HepG2 (cell line): ENCODE data around the gene PRM3. TPM values are rescaled to one million over a fixed set of nuclear protein-coding genes. Genes with fewer than 3 reads are reported as not detected.

ENCODE experiments used
- BHLHE40 ChIP-seq: IDR thresholded peaks from 2 replicates; pipeline ENCODE4 v1.6.1; 2011; ENCODE audit warnings: low read length, improper control_type of control experiment
- EP300 ChIP-seq, 3 experiments: sonication (generic) in 1 of 3; formaldehyde crosslinking in 1 of 3; IDR thresholded peaks; 2 replicates each; pipeline versions ENCODE4 v1.5.1 to v1.6.1; 2011 to 2020; ENCODE audit warnings: low read depth in 2 of 3, low read length in 2 of 3, borderline replicate concordance in 1 of 3, improper control_type of control experiment in 1 of 3, mild to moderate bottlenecking in 1 of 3, missing genetic modification reagents in 1 of 3, moderate library complexity in 1 of 3
- FIP1L1 ChIP-seq: fragments of 200-400 bp; formaldehyde crosslinking; IDR thresholded peaks from 2 replicates; pipeline ENCODE4 v1.6.1; 2018; ENCODE audit warnings: low read depth, mild to moderate bottlenecking, low read length, moderate library complexity, borderline replicate concordance; ENCODE audit not compliant: insufficient read depth
- FOXA3 ChIP-seq: IDR thresholded peaks from 2 replicates; pipeline ENCODE4 v1.6.1; 2016; ENCODE audit warnings: missing genetic modification reagents, missing compliant biosample characterization
- MAFG ChIP-seq: sonication (generic); formaldehyde crosslinking; IDR thresholded peaks from 2 replicates; pipeline ENCODE4 v1.5.1; 2020; ENCODE audit warnings: mild to moderate bottlenecking, missing genetic modification reagents
- NCOR1 ChIP-seq: fragments of 200-600 bp; sonication (generic); IDR thresholded peaks from 2 replicates; pipeline ENCODE4 v1.7.0; 2017; ENCODE audit warnings: antibody characterized with exemption, low read length, borderline replicate concordance
- POGZ ChIP-seq: sonication (generic); formaldehyde crosslinking; IDR thresholded peaks from 2 replicates; pipeline ENCODE4 v1.4.0; 2020; ENCODE audit warnings: mild to moderate bottlenecking, missing genetic modification reagents
- SAP130 ChIP-seq: IDR thresholded peaks from 2 replicates; pipeline ENCODE4 v1.6.1; 2016; ENCODE audit warnings: low read depth
- TBP ChIP-seq: sonication (generic); formaldehyde crosslinking; IDR thresholded peaks from 2 replicates; pipeline ENCODE4 v1.5.0; 2020; ENCODE audit warnings: missing genetic modification reagents
- U2AF2 ChIP-seq: fragments of 200-400 bp; formaldehyde crosslinking; IDR thresholded peaks from 2 replicates; pipeline ENCODE4 v1.6.1; 2017; ENCODE audit warnings: low read depth, mild to moderate bottlenecking, low read length
- ZC3H13 ChIP-seq: sonication (generic); formaldehyde crosslinking; IDR thresholded peaks from 2 replicates; pipeline ENCODE4 v1.8.1; 2023; ENCODE audit warnings: mild to moderate bottlenecking, missing genetic modification reagents, moderate library complexity
- ZIK1 ChIP-seq: sonication (generic); formaldehyde crosslinking; IDR thresholded peaks from 2 replicates; pipeline ENCODE4 v1.5.0; 2020; ENCODE audit warnings: mild to moderate bottlenecking, low read depth, missing genetic modification reagents, borderline replicate concordance
- ZNF20 ChIP-seq: sonication (generic); formaldehyde crosslinking; IDR thresholded peaks from 2 replicates; pipeline ENCODE4 v1.4.0; 2020; ENCODE audit warnings: mild to moderate bottlenecking, moderate library complexity, missing genetic modification reagents
- ZNF230 ChIP-seq: sonication (generic); formaldehyde crosslinking; IDR thresholded peaks from 2 replicates; pipeline ENCODE4 v1.4.0; 2020; ENCODE audit warnings: mild to moderate bottlenecking, missing genetic modification reagents
- ZNF256 ChIP-seq: sonication (generic); formaldehyde crosslinking; conservative IDR thresholded peaks from 2 replicates; pipeline ENCODE4 v1.4.0; 2020; ENCODE audit warnings: missing genetic modification reagents
- ZNF282 ChIP-seq: fragments of 450-650 bp; IDR thresholded peaks from 2 replicates; pipeline ENCODE4 v1.6.1; 2018; ENCODE audit not compliant: partially characterized antibody
- ZNF292 ChIP-seq: sonication (generic); formaldehyde crosslinking; IDR thresholded peaks from 2 replicates; pipeline ENCODE4 v1.8.1; 2022; ENCODE audit warnings: mild to moderate bottlenecking, low read depth, missing genetic modification reagents, borderline replicate concordance
- ZNF546 ChIP-seq: sonication (generic); formaldehyde crosslinking; conservative IDR thresholded peaks from 2 replicates; pipeline ENCODE4 v1.8.1; 2023; ENCODE audit warnings: mild to moderate bottlenecking, missing genetic modification reagents
- ZNF556 ChIP-seq: sonication (generic); formaldehyde crosslinking; IDR thresholded peaks from 2 replicates; pipeline ENCODE4 v1.4.0; 2020; ENCODE audit warnings: mild to moderate bottlenecking, missing genetic modification reagents, borderline replicate concordance
- ZNF724P ChIP-seq: sonication (generic); formaldehyde crosslinking; IDR thresholded peaks from 2 replicates; pipeline ENCODE4 v1.8.0; 2022; ENCODE audit warnings: missing genetic modification reagents, borderline replicate concordance
- ZNF747 ChIP-seq: sonication (generic); formaldehyde crosslinking; IDR thresholded peaks from 2 replicates; pipeline ENCODE4 v1.8.1; 2023; ENCODE audit warnings: missing genetic modification reagents, mild to moderate bottlenecking, borderline replicate concordance
- ZSCAN9 ChIP-seq: IDR thresholded peaks from 2 replicates; pipeline ENCODE4 v1.6.1; 2016; ENCODE audit warnings: borderline replicate concordance
- polyA plus RNA-seq, 8 experiments: library from polyadenylated mRNA; depleted of rRNA in 3 of 8; stranded (reverse) in 7 of 8; unstranded in 1 of 8; fragments of >200 nt; fragmentation: Illumina TruSeq in 4 of 8; extraction: Trizol in 4 of 8; gene quantifications; 2 replicates each; pipeline versions ENCODE4 v1.2.1 to v1.2.3, GENCODE V29; 2011 to 2016; ENCODE audit warnings: low read depth in 4 of 8, missing spikeins in 1 of 8, mixed read lengths in 1 of 8; ENCODE audit not compliant: insufficient read depth in 1 of 8
- total RNA-seq, 5 experiments: library from RNA; depleted of rRNA; stranded (reverse); fragments of >200 nt; fragmentation: Illumina TruSeq; extraction: Trizol; gene quantifications; 2 replicates each; pipeline ENCODE4 v1.2.3, GENCODE V29; 2016; ENCODE audit warnings: low read depth in 1 of 5
- TF ChIP-seq, protein P1 (sequence below): sonication (generic); formaldehyde crosslinking; IDR thresholded peaks from 2 replicates; pipeline ENCODE4 v1.4.0; 2020; ENCODE audit warnings: mild to moderate bottlenecking, missing genetic modification reagents
- TF ChIP-seq, protein P2 (sequence below): sonication (generic); formaldehyde crosslinking; IDR thresholded peaks from 2 replicates; pipeline ENCODE4 v1.4.0; 2020; ENCODE audit warnings: low read depth, mild to moderate bottlenecking, missing genetic modification reagents
- TF ChIP-seq, protein P3 (sequence below): sonication (generic); formaldehyde crosslinking; IDR thresholded peaks from 2 replicates; pipeline ENCODE4 v1.8.1; 2023; ENCODE audit warnings: mild to moderate bottlenecking, missing genetic modification reagents, borderline replicate concordance
- TF ChIP-seq, protein P4 (sequence below): sonication (generic); formaldehyde crosslinking; IDR thresholded peaks from 2 replicates; pipeline ENCODE4 v1.5.0; 2020; ENCODE audit warnings: mild to moderate bottlenecking, missing genetic modification reagents, borderline replicate concordance
- TF ChIP-seq, protein P5 (sequence below): sonication (generic); formaldehyde crosslinking; IDR thresholded peaks from 2 replicates; pipeline ENCODE4 v1.4.0; 2020; ENCODE audit warnings: missing genetic modification reagents

PRM3 gene
- total and polyA plus RNA-seq, 2 of the 13 experiments (the other 11 are each of a cell fraction or from before 2014, with no cell fraction given), result not detected

DNA sequence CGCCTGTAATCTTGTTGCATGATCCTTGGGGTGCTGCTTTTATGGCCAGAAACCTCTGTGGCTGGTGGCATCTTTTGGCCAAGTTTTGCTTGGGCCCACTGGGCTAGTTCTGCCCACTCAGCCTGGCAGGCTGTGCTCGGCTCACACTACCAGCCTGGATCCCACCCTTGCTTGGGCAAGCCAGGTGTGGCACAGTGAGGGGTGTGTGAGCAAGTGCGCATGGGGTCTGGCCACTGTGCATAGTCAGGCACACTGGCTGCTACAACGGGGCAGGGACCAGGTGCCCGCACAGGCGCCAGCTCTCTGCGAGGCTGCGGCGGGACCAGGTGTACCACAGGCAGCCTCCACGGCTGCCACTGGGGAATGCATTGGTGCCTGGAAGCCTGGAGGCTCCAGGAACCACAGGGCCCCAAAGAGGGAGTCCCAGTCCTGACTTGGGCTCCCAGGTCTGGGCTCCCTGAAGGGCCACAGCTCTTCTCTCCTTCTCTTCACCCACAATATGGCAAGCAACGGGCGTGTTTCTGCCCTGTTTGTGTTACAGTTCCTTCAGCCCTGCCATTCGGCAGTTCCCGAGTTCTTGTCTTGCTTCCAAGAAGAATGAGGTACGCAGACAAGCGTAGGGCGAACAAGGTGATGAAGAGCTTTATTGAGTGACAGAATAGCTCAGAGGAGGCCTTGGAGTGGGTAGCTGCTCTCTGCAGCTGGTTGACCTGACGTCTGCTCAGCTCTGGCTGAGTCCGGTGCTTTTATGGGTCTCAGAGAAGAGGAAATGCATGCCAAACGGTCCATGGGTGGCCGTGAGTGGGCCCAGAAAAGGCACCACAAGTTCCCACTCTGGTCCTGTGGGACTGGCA lies 34.4 kb upstream of the PRM3 start (continued):
- TF ChIP-seq FIP1L1 (no peak), NCOR1 (no peak; the same call in 1 of the 2 replicates), ZNF282 (no peak), ZNF546 (CRISPR knock-in tag) (no peak), U2AF2 (no peak), SAP130 (CRISPR knock-in tag) (no peak), MAFG (CRISPR knock-in tag) (no peak), ZNF747 (CRISPR knock-in tag) (no peak), ZNF724P (no peak), BHLHE40 (no peak), EP300 (IDR thresholded peaks at IDR 0.05; ENCODE audit: low read depth in 2 of 2, low read length in 2 of 2) (no peak), EP300 (CRISPR knock-in tag; IDR thresholded peaks at IDR 0.05; ENCODE audit: borderline replicate concordance) (no peak), TBP (CRISPR knock-in tag) (no peak), POGZ (CRISPR knock-in tag) (no peak), ZSCAN9 (CRISPR knock-in tag) (no peak), ZNF292 (CRISPR knock-in tag) (peak; percentile 58; the same call in 1 of the 2 replicates), ZNF230 (CRISPR knock-in tag) (peak; percentile 98), ZNF20 (CRISPR knock-in tag) (no peak), ZIK1 (CRISPR knock-in tag) (no peak), ZC3H13 (peak; percentile 72; the same call in 1 of the 2 replicates), ZNF256 (no peak), FOXA3 (CRISPR knock-in tag) (no peak), ZNF556 (0 out of 2 replicates have a peak, but pooled peaks have one; percentile 62)
- TF ChIP-seq, protein P1, sequence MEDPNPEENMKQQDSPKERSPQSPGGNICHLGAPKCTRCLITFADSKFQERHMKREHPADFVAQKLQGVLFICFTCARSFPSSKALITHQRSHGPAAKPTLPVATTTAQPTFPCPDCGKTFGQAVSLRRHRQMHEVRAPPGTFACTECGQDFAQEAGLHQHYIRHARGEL, result 0 out of 2 replicates have a peak, but pooled peaks have one; percentile 79
- TF ChIP-seq, protein P2, sequence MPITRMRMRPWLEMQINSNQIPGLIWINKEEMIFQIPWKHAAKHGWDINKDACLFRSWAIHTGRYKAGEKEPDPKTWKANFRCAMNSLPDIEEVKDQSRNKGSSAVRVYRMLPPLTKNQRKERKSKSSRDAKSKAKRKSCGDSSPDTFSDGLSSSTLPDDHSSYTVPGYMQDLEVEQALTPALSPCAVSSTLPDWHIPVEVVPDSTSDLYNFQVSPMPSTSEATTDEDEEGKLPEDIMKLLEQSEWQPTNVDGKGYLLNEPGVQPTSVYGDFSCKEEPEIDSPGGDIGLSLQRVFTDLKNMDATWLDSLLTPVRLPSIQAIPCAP (CRISPR knock-in tag), result 0 out of 2 replicates have a peak, but pooled peaks have one; percentile 78
- TF ChIP-seq, protein P3, sequence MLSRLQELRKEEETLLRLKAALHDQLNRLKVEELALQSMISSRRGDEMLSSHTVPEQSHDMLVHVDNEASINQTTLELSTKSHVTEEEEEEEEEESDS (CRISPR knock-in tag), result no peak
- TF ChIP-seq, protein P4, sequence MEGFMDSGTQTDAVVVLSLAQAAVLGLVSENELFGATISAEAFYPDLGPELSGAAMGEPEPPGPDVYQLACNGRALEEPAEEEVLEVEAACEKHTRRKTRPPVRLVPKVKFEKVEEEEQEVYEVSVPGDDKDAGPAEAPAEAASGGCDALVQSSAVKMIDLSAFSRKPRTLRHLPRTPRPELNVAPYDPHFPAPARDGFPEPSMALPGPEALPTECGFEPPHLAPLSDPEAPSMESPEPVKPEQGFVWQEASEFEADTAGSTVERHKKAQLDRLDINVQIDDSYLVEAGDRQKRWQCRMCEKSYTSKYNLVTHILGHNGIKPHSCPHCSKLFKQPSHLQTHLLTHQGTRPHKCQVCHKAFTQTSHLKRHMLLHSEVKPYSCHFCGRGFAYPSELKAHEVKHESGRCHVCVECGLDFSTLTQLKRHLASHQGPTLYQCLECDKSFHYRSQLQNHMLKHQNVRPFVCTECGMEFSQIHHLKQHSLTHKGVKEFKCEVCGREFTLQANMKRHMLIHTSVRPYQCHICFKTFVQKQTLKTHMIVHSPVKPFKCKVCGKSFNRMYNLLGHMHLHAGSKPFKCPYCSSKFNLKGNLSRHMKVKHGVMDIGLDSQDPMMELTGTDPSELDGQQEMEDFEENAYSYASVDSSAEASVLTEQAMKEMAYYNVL (CRISPR knock-in tag), result no peak
- TF ChIP-seq, protein P5, sequence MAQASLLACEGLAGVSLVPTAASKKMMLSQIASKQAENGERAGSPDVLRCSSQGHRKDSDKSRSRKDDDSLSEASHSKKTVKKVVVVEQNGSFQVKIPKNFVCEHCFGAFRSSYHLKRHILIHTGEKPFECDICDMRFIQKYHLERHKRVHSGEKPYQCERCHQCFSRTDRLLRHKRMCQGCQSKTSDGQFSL (CRISPR knock-in tag), result no peak
